NCI-H1417 treated with DMSO at 0.1 percent for 48 hours (cell line): Measurements from ENCODE around the gene KSR1.
"Not testable (repeated sequence)": the region's sequence is repeated elsewhere in the genome, so short reads cannot be mapped to it uniquely, and the experiment has no call there.

Experiments used
- DNase-seq: peaks from one replicate; lab custom pipeline; 2025; lab: John Stamatoyannopoulos, UW

The KSR1 gene

GRCh38 chr17:27455914-27456680, at the start of gene KSR1:
Gene KSR1 (plus strand): TSS chr17:27456448. CDS start chr17:27456644, 196 bp downstream.
- DNase-seq: no peak

GRCh38 chr17:27407916-27408864, 48.1 kb upstream of the KSR1 start:
- no peak for DNase-seq

GRCh38 chr17:27408891-27409290, 47.4 kb upstream of the KSR1 start:
- no peak for DNase-seq

- not testable (repeated sequence) for DNase-seq
Measured at GRCh38 chr17:27412158-27412557, 44.1 kb upstream of the KSR1 start.

GRCh38 chr17:27413315-27413714, 42.9 kb upstream of the KSR1 start:
- DNase-seq: no peak

GRCh38 chr17:27413792-27414191, 42.5 kb upstream of the KSR1 start:
- no peak for DNase-seq

GRCh38 chr17:27414271-27414670, 42.0 kb upstream of the KSR1 start:
- DNase-seq: no peak

GRCh38 chr17:27414694-27415093, 41.6 kb upstream of the KSR1 start:
- DNase-seq: no peak

- no peak for DNase-seq
Measured at GRCh38 chr17:27415120-27415795, 41.0 kb upstream of the KSR1 start.

- DNase-seq: no peak
Measured at GRCh38 chr17:27417596-27418365, 38.5 kb upstream of the KSR1 start.

- no peak for DNase-seq
Measured at GRCh38 chr17:27418366-27418615, 38.0 kb upstream of the KSR1 start.

GRCh38 chr17:27419156-27419555, 37.1 kb upstream of the KSR1 start:
- DNase-seq: no peak

GRCh38 chr17:27420211-27420950, 35.9 kb upstream of the KSR1 start:
- no peak for DNase-seq

- no peak for DNase-seq
Measured at GRCh38 chr17:27421111-27421510, 35.1 kb upstream of the KSR1 start.

GRCh38 chr17:27421626-27422025, 34.6 kb upstream of the KSR1 start:
- not testable (repeated sequence) for DNase-seq

- no peak for DNase-seq
Measured at GRCh38 chr17:27422601-27423000, 33.6 kb upstream of the KSR1 start.

- no peak for DNase-seq
Measured at GRCh38 chr17:27423651-27424050, 32.6 kb upstream of the KSR1 start.

GRCh38 chr17:27424516-27424915, 31.7 kb upstream of the KSR1 start:
- DNase-seq: no peak

- no peak for DNase-seq
Measured at GRCh38 chr17:27424941-27425340, 31.3 kb upstream of the KSR1 start.

- DNase-seq: not testable (repeated sequence)
Measured at GRCh38 chr17:27425571-27425970, 30.7 kb upstream of the KSR1 start.

- DNase-seq: no peak
Measured at GRCh38 chr17:27425991-27426390, 30.3 kb upstream of the KSR1 start.
